Esophagus squamous epithelium (tissue), 4 donors: ENCODE measurements around the gene TMCO1.

Experiments used
- CTCF ChIP-seq, 6 experiments: fragments of 450-650 bp in 4 of 6; fragments of 200-600 bp in 2 of 6; sonication (generic) in 2 of 6; IDR thresholded peaks; one replicate each; pipeline ENCODE4 v1.5.1; 2016 to 2019; ENCODE audit warnings: antibody characterized with exemption in 6 of 6, mild to moderate bottlenecking in 4 of 6, moderate library complexity in 4 of 6
- POLR2A ChIP-seq, 4 donors: fragments of 450-650 bp; IDR thresholded peaks; one replicate each; pipeline ENCODE4 v1.6.1; 2017; ENCODE audit warnings: antibody characterized with exemption in 4 of 4, mild to moderate bottlenecking in 4 of 4, moderate library complexity in 3 of 4

- TF ChIP-seq CTCF (IDR thresholded peaks at IDR 0.05), result no peak
- no peak for TF ChIP-seq POLR2A (IDR thresholded peaks at IDR 0.05)
Observed at GRCh38 chr1:165763442-165763841, 5.2 kb downstream of the TMCO1 start.
